Stimulated activated CD8-positive, alpha-beta memory T cell treated with anti-CD3 and anti-CD28 coated beads, Interleukin-12 subunit alpha, Interleukin-12 subunit beta, amount 100 ng/mL, for 24 hours (primary cell): ENCODE results near the gene LTBR.

Source experiments
- DNase-seq: peaks from one replicate; pipeline ENCODE4 v3.0.0-alpha.2; 2020; ENCODE audit errors: extremely low read depth

Gene LTBR

DNA sequence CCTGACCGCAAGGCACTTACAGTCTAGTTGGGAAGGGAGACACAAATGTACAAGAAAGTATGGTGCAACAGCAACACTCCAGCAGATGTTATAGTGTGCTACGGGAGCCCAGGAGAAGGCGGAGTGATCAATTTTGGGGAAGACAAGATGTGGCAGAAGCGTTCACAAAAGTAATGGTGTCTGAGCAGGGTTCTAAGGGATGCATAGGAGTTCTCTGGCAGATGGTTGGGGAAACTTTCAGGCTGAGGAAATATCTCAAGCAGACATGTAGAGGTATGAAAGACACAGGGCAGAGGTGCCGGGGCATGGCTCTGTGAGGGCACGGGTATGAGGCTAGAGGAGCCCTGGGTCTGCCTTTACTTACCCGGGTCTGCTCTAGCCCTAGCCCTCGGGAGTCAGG is 37.0 kb upstream of the LTBR start:
- no peak for DNase-seq

DNA sequence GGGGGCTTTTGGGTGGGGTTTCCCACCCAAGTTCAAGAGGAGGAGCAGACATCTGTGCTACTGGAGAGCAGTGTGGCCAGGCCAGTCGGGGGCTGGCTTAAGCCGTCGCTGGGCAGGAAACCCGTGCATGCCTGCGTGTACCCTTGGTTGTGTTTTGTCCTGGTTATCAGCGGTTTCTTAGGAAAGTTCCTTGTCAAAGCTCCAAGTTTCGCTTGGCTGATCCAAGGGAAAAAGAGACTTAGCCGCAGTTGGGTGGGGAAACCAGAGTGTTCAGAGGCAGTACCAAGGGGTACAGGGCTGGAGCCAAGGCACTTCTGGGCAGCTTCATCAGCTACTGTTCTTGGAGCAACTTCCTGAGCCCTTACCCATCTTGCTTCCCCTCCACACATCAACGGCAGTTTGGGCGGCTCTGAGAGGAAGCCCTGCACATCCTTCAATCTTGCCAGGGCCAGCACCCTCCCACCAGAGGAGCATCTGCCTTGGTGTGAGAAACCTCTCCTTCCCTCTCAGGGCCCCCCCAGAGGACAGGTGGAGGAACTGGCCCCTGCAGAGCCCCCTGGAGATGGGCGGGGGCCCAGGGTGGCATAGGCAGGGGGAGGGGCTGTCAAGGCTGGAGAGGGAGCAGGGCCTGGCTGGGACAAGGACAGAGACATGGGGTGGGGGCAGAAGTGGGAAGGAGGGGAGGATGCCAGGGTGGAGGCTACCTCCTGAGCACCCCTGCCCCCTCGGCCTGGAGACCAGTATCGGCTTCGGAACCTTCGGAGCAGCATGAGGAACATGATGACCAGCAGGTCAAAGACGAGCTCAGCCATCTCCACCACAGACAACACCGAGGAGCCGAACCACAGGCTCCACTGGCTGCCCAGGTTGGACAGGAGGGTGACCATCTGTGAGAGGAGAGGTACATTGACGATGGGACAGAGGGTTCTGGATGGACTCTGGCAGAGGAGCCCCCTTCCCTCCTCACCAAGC is 36.3 kb upstream of the LTBR start:
- DNase-seq: no peak

DNA sequence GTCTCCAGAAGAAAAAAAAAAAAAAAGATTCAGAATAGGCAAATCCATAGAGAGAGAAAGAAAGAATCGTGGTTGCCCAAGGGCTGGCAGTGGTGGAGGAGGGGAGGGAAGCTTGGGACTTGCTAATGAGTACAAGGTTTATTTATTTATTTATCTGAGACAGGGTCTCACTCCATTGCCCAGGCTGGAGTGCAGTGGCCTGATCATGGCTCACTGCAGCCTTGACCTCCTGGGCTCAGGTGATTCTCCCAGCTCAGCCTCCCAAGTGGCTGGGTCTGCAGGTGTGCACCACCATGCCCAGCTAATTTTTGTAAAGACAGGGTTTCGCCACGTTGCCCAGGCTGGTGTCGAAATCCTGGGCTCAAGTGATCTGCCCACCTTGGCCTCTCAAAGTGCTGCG is 32.3 kb upstream of the LTBR start:
- no peak for DNase-seq

DNA sequence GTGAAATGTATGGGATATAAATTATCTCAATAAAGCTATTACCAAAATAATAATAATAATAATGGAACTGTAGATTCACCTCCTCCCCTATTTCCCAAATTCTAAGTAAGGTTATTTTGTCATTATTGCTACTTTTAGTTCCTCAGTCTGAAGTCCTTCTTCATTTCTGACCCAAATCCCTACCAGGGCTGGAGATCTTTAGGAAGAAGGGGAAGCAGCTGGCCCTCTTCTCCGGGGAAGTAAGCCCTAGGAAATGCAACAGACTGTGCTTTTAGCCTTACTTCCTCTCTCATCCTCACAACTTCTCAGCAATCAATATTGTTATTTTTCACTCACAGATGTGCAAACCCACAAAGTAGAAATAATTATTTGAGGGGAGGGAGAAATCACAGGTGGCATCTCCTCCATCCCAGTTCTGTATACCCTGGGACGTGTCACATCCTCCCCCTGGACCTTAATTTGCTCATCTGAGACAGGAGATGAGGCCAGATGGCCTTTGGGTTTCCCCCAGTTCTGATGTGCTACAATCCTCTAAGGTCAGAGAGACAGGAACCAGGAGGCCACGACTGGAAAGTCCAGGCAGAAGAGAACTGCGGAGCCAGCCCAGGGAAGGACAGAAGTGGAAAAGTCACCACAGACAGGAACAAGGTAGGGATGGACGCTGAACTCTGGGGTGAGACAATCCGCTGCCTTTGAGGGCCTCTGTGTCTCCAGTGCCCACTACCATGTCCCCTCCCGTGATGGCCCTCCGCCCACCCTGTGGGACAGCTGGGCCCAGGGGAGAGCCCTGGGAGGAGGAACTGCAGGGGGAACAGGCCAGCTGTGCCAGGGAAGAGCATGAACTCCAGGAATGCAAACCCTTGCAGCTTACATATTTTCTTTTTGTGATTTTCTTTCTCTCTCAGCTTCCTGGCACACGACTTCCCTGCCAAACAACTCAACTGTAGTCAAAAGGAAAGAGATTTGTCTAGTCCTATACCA is 31.5 kb upstream of the LTBR start:
- no peak for DNase-seq

DNA sequence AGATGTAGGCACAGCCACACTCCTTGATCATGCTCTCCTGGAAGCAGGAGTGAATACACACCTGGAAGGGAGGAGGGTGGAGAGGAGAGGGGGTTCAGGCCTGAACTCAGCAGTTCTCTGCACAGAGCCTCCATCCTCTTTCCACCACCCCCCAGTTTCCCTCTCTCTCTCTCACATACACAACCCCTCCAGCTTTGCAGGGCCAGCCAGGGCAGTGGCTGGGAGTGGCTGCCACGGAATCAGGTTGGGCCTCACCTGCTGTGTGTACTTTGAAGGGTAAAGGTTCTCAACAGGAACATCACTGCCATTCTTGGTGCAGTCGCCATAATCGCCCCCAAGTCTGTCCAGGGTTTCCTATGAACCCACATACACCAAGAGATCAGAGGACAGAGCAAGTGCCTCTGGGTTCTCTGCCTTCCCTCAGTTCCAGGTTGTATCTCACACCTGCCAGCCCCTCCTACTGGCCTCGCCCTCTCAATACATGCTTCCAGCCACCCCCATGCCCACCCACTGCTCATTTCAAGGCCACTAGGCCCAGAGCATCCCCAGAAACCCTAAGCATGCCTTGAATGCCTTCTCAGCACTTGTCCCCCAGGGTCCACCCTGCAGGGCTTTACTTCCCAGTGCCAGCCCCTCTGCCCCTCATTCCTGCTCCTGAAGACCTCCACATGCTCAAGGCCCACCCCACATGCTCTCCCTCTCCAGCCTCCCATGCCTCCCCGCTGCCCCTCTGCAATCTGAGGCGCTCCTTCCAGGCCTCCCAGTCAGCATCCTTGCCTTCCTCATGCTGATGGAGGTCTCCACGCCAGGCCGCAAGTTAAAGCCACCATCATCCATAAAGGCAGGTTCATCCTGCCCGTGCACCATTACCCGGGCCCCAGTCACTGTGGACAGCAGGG is 29.2 kb upstream of the LTBR start:
- no peak for DNase-seq

DNA sequence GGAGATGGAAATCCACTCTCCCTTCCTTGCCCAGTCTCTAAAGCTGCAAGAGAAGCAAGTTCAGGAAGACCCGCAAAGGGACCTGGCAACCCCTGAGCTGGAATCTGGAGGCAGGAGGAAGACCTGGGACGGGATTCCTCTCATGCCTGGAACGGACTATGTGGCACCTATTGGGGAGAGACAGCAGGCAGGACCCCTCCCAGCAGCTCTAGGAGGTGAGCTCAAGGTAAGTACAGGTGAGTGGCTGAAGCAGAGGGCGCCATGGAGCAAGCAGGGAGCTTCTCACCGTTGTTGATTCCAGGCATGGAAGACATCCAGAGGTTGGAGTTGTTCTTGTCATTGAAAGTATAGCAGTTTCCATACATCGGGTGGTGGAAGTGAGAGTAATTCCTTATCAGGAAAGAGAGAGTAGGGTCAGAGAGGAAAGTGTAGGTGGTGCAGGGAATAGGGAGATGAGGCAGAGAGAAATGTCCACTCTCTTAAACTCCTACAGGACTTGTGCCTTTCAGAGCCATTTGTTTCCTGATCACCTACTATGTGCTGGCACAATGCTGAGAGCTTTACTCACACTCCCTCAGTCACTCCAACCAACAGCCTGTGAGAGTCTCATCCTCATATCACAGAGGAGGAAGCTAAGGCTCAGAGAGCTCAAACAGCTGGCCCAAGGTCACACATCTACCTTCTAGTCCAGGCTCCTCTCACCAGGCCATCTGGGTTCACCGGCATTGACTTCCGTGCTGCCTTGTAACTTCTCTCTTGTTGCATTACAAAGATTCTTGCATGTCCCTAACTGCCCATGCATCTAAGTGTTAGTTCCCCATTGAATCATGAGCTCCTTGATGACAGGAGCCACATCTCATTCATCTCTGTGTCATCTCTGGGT is 28.2 kb upstream of the LTBR start:
- no peak for DNase-seq

DNA sequence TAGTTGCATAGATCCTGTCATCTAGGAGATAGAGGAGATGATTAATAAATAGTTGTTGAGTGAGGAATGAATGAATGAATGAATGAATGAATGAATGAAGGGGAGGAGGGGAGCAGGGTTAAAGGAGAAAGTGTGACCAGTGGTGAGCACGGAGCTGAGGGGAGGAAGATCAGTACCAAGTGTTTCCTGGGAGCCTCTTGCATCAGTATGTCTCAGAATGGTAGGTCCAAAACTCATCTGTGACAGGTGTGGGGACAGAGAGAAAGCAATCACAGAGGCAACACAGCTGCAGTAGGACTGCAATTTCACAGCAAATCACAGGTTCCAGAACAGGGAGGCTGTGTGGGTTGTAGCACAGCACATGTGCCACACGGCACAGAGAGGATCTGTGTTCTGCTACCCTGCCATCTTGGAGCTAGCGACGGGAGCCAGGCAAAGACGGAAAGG is 27.6 kb upstream of the LTBR start:
- DNase-seq: no peak

DNA sequence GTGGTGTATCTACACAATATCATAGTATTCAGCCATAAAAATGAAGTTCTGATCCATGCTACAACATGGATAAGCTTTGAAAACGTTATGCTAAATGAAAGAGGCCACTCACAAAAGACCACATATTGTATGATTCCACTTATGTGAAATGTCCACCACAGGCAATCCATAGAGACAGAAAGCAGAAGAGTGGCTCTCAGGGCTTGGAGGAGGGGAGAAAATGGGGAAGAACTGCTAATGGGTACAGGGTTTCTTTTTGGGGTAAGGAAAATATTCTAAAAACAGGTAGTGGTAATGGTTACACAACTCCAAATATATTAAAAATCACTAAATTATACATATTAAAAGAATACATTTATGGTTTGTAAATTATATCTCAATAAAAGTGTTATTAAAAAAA is 25.1 kb upstream of the LTBR start:
- DNase-seq: no peak

DNA sequence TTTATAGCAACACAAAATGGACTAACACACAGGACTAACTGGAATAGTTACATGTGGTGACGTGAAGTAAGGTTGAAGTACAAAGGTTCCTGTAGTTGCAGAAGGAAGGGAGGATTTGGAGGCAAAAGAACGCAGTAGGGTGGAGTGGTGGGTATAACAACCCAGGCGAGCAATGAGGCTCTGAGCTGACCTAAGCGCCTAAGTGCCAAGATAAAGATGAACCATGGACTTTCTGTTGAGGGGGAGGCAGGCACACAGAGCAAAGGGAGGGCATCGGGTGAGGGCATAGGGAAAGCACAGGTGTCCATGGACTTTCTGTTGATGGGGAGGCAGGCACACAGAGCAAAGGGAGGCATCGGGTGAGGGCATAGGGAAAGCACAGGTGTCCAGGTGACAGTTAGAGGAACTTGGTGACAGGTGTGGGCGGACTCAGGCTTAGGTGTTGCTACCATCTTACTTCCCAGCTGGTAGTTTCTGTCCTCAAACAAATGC is 23.8 kb upstream of the LTBR start:
- DNase-seq: no peak

DNA sequence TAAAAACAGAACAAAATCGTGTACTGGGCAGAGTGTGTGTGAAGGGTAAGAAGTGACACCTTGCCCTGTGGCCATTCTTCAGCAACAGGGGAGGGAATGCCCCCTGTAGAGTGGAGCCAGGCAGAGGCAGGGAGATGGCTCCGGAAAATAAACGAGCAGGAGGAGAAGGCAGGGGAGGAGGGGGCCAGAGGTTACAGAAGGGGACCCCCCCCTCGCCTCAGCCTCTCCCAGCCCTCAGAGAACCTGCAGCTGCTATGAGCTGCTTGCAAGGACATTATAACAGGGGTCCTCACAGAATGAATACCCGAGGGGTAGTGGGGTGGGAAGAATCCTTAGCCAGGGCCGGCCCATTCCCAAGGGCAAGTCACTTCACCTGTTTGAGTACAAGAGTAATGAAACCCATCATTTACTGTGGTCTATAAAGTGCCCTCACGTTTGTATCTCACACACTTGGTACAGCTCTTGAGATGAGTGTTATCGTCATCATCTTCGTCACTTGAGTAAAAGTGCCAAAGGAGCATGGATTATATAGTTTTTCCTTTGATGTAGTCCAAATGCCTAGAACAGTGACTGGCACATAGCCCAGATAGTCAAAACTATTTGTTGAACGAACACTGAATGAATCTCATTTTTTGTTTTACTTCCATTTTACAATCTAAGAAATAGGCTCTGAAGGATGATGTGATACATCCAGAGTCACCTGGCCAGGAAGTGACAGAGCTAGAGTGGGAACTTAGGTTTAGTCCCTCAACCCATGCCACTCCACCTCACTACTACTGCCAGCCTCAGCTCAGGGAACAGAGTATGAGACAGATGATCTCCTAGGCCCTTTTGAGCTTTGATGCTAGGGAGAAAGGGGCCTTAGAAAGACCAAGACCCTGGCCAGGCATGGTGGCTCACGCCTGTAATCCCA is 23.1 kb upstream of the LTBR start:
- no peak for DNase-seq

DNA sequence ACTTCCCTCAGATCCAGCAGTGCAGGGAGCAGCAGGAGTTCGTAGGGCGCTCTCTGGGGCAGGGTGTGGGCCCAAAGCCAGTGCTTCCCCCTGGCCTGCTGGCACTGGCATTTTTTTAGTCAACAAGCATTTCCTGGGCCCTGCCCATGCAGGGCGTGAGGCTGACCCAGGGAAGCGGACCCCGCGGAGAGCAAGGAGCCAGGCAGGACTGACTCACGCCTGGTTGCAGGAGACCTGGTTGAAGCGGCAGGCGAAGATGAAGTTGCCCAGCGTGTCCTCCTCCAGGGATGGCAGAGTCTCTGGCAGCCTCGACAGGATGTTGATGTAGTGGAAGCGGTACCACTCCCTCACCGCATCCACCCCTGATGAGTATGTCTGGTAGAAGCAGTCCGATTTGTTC is 22.1 kb upstream of the LTBR start:
- DNase-seq: no peak

DNA sequence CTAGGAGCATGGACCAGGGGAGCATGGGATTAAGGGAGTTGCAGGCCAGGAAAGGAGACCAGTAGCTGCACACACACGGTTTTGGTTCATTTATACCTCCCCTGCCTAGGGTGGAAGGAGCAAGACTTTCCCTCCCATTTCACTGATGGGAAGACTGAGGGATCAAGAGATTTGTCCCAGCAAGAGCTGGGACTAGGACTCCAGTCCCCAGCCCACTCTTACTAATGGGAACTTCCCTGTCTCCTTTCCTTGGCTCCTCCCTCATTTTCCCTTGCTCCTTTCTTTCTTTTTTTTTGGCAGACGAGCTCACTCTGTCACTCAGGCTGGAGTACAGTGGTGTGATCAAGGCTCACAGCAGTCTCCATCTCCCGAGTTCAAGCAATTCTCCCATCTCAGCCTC is 21.6 kb upstream of the LTBR start:
- no peak for DNase-seq

DNA sequence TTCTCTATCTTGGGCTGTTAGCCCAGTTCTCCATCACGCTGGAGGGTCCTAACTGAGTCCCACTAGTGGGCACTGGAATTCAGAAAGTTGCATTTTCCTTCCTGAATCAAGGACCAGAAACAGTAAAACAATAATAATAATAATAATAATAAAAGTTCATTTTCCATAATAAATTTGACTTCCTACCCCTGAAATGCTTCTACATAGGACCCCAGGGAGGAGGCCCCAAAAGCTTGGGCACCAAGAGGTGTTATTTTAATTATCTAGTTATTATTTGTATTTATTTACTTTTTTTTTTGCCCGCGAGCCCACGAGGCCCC is 21.0 kb upstream of the LTBR start:
- no peak for DNase-seq

DNA sequence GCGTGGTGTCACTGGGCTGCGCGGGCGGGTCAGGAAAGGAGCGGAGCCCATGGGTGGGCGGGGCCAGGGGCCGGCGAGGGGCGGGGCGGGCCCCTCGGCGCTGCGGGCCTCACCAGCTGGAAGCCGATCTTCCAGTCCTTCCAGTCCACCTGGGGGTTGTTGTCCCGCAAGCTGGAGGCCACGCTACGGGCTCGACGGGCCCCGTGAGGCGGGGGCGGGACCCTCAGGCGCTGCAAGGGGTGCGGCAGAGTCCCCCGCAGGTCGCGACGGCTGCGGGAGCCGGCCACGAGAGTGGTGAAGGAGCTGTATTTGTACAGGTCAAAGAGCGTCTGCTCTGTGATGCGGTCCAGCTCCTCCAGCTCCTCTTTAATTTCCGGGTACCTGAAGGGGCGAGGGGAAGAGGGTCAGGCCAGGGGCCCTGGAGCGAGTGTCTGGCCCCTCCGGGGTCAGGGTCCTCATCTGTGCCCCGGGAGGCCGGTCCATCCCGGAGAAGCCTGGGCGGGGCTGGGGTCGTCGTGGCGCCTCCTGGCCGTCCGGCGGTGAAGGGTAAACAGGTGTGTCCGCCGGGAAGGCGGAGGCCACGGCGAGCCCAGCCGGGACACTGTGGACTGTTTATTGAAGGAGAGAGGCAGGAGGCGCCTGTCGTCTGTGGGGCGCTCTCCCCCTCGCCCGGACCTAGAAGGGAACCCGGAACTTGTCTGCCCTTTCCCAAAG is 20.5 kb upstream of the LTBR start:
- DNase-seq: peak; percentile 30

DNA sequence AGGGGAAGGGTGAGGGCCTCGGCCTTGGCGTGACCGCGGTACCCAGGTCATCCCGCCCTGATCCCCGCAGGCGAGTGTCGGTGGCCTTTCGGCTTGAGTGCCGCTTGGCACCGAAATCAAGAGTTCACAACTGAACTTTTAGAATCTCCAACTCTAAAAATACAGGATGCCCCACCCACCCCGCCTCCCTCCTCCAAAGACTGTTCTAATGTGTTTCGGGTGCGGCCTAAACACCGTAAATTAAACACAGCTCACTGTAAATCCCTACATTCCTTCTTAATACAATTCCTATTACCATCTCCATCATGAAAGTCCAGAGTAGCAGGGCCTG is 20.0 kb upstream of the LTBR start:
- no peak for DNase-seq

DNA sequence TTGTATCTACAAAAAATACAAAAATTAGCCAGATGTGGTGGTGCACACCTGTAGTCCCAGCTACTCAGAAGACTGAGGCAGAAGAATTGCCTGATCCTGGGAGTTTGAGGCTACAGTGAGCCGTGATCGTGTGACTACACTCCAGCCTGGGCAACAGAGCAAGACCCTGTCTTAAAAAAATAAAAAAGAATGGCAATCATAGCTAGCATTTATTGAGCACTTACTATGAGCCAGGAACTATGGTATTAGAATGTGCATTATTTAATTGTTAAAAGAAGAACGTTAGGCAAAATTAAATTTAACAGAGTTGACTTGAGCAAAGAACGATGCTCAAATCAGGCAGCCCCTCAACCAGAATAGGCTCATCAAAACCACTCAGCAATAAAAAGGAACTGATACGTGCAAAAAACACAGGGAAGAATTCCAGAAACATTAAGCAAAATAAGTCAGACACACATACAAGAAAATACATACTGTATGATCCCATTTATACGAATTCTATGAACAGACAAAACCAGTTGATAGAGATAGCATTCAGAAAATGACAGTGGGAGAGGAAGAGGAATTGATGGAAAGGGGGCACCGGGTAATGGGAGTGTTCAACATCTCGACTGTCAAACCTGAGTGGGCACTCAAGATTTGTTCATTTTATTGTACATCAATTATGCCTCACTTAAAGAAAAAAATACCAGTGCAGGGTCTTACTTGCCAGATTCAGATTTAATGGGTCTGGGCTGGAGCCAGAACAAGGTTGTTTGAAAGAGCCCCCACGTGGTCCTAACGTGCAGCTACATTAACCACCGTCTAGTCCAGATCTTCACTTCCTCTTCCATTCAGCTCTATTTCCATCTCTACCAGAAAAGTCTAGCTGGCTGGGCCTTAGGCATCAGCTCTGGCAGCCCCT is 16.6 kb upstream of the LTBR start:
- DNase-seq: no peak

DNA sequence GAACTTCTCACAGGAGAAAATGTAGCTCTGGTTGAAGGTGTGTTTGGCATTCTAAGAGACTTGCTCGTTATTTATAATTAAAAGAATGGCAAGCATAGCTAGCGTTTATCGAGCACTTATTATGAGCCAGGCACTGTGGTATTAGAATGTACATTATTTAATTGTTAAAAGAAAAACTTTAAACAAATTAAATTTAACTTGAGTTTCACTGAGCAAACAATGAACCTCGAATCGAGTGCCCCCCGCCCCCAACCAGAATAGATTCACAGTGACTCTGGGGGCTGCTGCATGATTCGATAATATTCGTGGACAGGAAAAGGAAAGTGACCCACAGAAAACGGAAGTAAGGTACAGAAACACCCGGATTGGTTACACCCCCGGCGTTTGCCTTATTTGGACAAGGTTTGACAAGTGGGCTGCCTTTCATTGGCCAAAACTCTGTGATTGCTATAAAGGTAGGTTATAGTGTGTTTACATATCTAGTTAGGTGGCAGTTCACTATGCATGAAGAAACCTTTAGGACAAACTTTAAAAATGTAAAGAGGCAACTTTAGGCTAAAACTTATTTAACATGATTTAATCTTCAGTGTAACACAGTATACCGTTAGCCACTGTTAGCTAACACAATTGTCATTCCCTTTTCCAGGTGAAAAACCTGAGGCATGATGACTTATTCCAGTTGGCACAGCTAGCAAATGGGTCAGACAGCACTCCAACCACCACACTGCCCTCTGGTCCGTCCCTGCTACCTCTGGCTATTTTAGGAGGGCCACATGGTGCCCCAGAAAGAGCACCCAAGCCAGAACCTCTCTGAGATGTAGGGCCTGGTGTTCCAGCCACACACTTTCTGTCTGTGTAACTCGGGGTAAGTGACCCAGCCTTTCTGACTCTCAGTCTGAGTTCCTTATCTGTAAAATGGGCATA is 15.7 kb upstream of the LTBR start:
- DNase-seq: no peak
